HepG2 (cell line): ENCODE measurements around the gene TXNDC11. TPM values are rescaled to one million over a fixed set of nuclear protein-coding genes. Genes with fewer than 3 reads are reported as not detected.

ENCODE experiments used
- AGO2 ChIP-seq: fragments of 200-400 bp; formaldehyde crosslinking; optimal IDR thresholded peaks from 2 replicates; pipeline ENCODE3; 2017; ENCODE audit warnings: mild to moderate bottlenecking, low read depth, low read length, moderate library complexity
- AHR ChIP-seq: IDR thresholded peaks from 2 replicates; pipeline ENCODE4 v1.6.1; 2018; ENCODE audit warnings: missing genetic modification reagents, missing compliant biosample characterization
- BRCA1 ChIP-seq: sonication (generic); formaldehyde crosslinking; IDR thresholded peaks from 2 replicates; pipeline ENCODE4 v1.4.0; 2020; ENCODE audit warnings: missing genetic modification reagents
- CEBPG ChIP-seq: IDR thresholded peaks from 2 replicates; pipeline ENCODE4 v1.6.1; 2016
- EED ChIP-seq: sonication (generic); formaldehyde crosslinking; IDR thresholded peaks from 2 replicates; pipeline ENCODE4 v1.5.0; 2020; ENCODE audit warnings: mild to moderate bottlenecking, missing genetic modification reagents
- ELF1 ChIP-seq: sonication (generic); formaldehyde crosslinking; IDR thresholded peaks from 2 replicates; pipeline ENCODE4 v1.4.0; 2020; ENCODE audit warnings: missing genetic modification reagents
- ESRRA ChIP-seq: sonication (generic); formaldehyde crosslinking; IDR thresholded peaks from 2 replicates; pipeline ENCODE4 v1.5.1; 2020; ENCODE audit warnings: mild to moderate bottlenecking, low read depth, missing genetic modification reagents
- GABPB1 ChIP-seq: IDR thresholded peaks from 2 replicates; pipeline ENCODE4 v1.6.1; 2016; ENCODE audit warnings: mild to moderate bottlenecking, missing genetic modification reagents, moderate library complexity, missing compliant biosample characterization
- GMEB2 ChIP-seq: IDR thresholded peaks from 2 replicates; pipeline ENCODE4 v1.6.1; 2016; ENCODE audit warnings: missing biosample characterization, missing genetic modification reagents, low read depth
- HHEX ChIP-seq: IDR thresholded peaks from 2 replicates; pipeline ENCODE4 v1.6.1; 2016; ENCODE audit warnings: control low read depth
- HOXA5 ChIP-seq: sonication (generic); formaldehyde crosslinking; IDR thresholded peaks from 2 replicates; pipeline ENCODE4 v1.4.0; 2020; ENCODE audit warnings: missing genetic modification reagents
- IKZF1 ChIP-seq: fragments of 450-650 bp; IDR thresholded peaks from 2 replicates; pipeline ENCODE4 v1.7.1; 2016
- JUND ChIP-seq: sonication (generic); formaldehyde crosslinking; IDR thresholded peaks from 2 replicates; pipeline ENCODE4 v1.8.0; 2022; ENCODE audit warnings: mild to moderate bottlenecking, missing genetic modification reagents
- KLF9 ChIP-seq: IDR thresholded peaks from 2 replicates; pipeline ENCODE4 v1.6.1; 2016; ENCODE audit warnings: low read depth
- LBX2 ChIP-seq: sonication (generic); formaldehyde crosslinking; IDR thresholded peaks from 2 replicates; pipeline ENCODE4 v1.5.0; 2020; ENCODE audit warnings: missing genetic modification reagents, mild to moderate bottlenecking, borderline replicate concordance
- NCOR1 ChIP-seq: fragments of 200-600 bp; sonication (generic); IDR thresholded peaks from 2 replicates; pipeline ENCODE4 v1.7.0; 2017; ENCODE audit warnings: antibody characterized with exemption, low read length, borderline replicate concordance
- NFKBIZ ChIP-seq: IDR thresholded peaks from 2 replicates; pipeline ENCODE4 v1.6.1; 2018; ENCODE audit warnings: missing genetic modification reagents, missing compliant biosample characterization
- REST ChIP-seq, 2 experiments: IDR thresholded peaks; 2 replicates each; pipeline ENCODE4 v1.6.1; 2011 to 2012; ENCODE audit warnings: low read length in 2 of 2, borderline replicate concordance in 1 of 2, low read depth in 1 of 2, mild to moderate bottlenecking in 1 of 2, moderate library complexity in 1 of 2
- SRSF9 ChIP-seq: fragments of 200-400 bp; formaldehyde crosslinking; IDR thresholded peaks from 2 replicates; pipeline ENCODE4 v1.6.1; 2018; ENCODE audit warnings: borderline replicate concordance, mild to moderate bottlenecking, low read depth, low read length; ENCODE audit not compliant: insufficient read depth, poor library complexity, severe bottlenecking
- ZNF101 ChIP-seq: sonication (generic); formaldehyde crosslinking; IDR thresholded peaks from 2 replicates; pipeline ENCODE4 v1.4.0; 2020; ENCODE audit warnings: mild to moderate bottlenecking, low read depth, missing genetic modification reagents, borderline replicate concordance
- ZNF30 ChIP-seq: sonication (generic); formaldehyde crosslinking; IDR thresholded peaks from 2 replicates; pipeline ENCODE4 v1.5.0; 2020; ENCODE audit warnings: mild to moderate bottlenecking, missing genetic modification reagents
- ZNF362 ChIP-seq: sonication (generic); formaldehyde crosslinking; IDR thresholded peaks from 2 replicates; pipeline ENCODE4 v1.4.0; 2020; ENCODE audit warnings: missing genetic modification reagents, mild to moderate bottlenecking, borderline replicate concordance
- ZNF549 ChIP-seq: sonication (generic); formaldehyde crosslinking; IDR thresholded peaks from 2 replicates; pipeline ENCODE4 v1.5.0; 2020; ENCODE audit warnings: missing genetic modification reagents
- polyA plus RNA-seq, 8 experiments: library from polyadenylated mRNA; depleted of rRNA in 3 of 8; stranded (reverse) in 7 of 8; unstranded in 1 of 8; fragments of >200 nt; fragmentation: Illumina TruSeq in 4 of 8; extraction: Trizol in 4 of 8; gene quantifications; 2 replicates each; pipeline versions ENCODE4 v1.2.1 to v1.2.3, GENCODE V29; 2011 to 2016; ENCODE audit warnings: low read depth in 4 of 8, missing spikeins in 1 of 8, mixed read lengths in 1 of 8; ENCODE audit not compliant: insufficient read depth in 1 of 8
- total RNA-seq, 5 experiments: library from RNA; depleted of rRNA; stranded (reverse); fragments of >200 nt; fragmentation: Illumina TruSeq; extraction: Trizol; gene quantifications; 2 replicates each; pipeline ENCODE4 v1.2.3, GENCODE V29; 2016; ENCODE audit warnings: low read depth in 1 of 5

Gene TXNDC11
- total and polyA plus RNA-seq, 2 of the 13 experiments (the other 11 are each of a cell fraction or from before 2014, with no cell fraction given): 74.9 to 123 TPM

- TF ChIP-seq ZNF362 (CRISPR knock-in tag) (peak; percentile 67), EED (CRISPR knock-in tag) (0 out of 2 replicates have a peak, but pooled peaks have one; percentile 7), JUND (CRISPR knock-in tag) (no peak), HOXA5 (CRISPR knock-in tag) (peak; percentile 41; the same call in 1 of the 2 replicates), LBX2 (CRISPR knock-in tag) (peak; percentile 15; the same call in 1 of the 2 replicates), GABPB1 (CRISPR knock-in tag) (peak; percentile 91), IKZF1 (no peak), ZNF30 (no peak; the same call in 1 of the 2 replicates), ELF1 (peak; percentile 74), NCOR1 (peak; percentile 89), ZNF101 (CRISPR knock-in tag) (no peak), REST (IDR thresholded peaks at IDR 0.05; ENCODE audit: borderline replicate concordance in 1 of 2, low read depth in 1 of 2, low read length in 2 of 2) (no peak), SRSF9 (no peak), ZNF549 (0 out of 2 replicates have a peak, but pooled peaks have one; percentile 42), HHEX (CRISPR knock-in tag) (peak; percentile 42; the same call in 1 of the 2 replicates), GMEB2 (peak; percentile 34; the same call in 1 of the 2 replicates), AHR (CRISPR knock-in tag) (peak; percentile 7), NFKBIZ (CRISPR knock-in tag) (peak; percentile 70), KLF9 (CRISPR knock-in tag) (peak; percentile 55; the same call in 1 of the 2 replicates), BRCA1 (peak; percentile 97), CEBPG (CRISPR knock-in tag) (peak; percentile 97), AGO2 (peak; percentile 44), ESRRA (0 out of 2 replicates have a peak, but pooled peaks have one; percentile 18)
These were observed 834 bp upstream of the TXNDC11 start (continued) for GRCh38 chr16:11743308-11744074.
